Adrenal gland (tissue), 12 donors: ENCODE measurements around the gene PSD. TPM values are rescaled to one million over a fixed set of nuclear protein-coding genes. Genes with fewer than 3 reads are reported as not detected.

Experiments used
- DNase-seq, 7 donors: peaks; one replicate each; pipeline ENCODE4 v3.0.0-alpha.2; 2019 to 2020
- H3K27ac ChIP-seq, 5 donors: fragments of 200-600 bp; sonication (generic) in 4 of 5; 1 replicate in 3 of 5; 2 replicates in 2 of 5; pipeline versions ENCODE4 v1.5.1 to v1.8.0; 2016 to 2020; ENCODE audit warnings: mild to moderate bottlenecking in 1 of 5
- H3K27me3 ChIP-seq: fragments of 200-600 bp; 2 replicates; pipeline ENCODE4 v1.8.0; 2021
- H3K36me3 ChIP-seq, 2 donors: fragments of 200-600 bp; replicated peaks in 1 of 2; 1 replicate in 1 of 2; 2 replicates in 1 of 2; pipeline versions ENCODE4 v1.5.1 to v1.8.0; 2018 to 2022
- H3K4me1 ChIP-seq, 2 donors: fragments of 200-600 bp; replicated peaks in 1 of 2; 1 replicate in 1 of 2; 2 replicates in 1 of 2; pipeline versions ENCODE4 v1.5.1 to v1.8.0; 2018 to 2021
- H3K4me3 ChIP-seq, 4 donors: fragments of 200-600 bp; sonication (generic) in 3 of 4; one replicate each; pipeline ENCODE4 v1.5.1; 2016 to 2018
- H3K9me3 ChIP-seq, 3 donors: fragments of 200-600 bp; sonication (generic) in 1 of 3; replicated peaks in 1 of 3; 1 replicate in 2 of 3; 2 replicates in 1 of 3; pipeline versions ENCODE4 v1.5.1 to v1.8.0; 2016 to 2021
- CTCF ChIP-seq, 6 experiments: fragments of 450-650 bp in 4 of 6; fragments of 200-600 bp in 2 of 6; sonication (generic) in 1 of 6; IDR thresholded peaks; 1 replicate in 5 of 6; 2 replicates in 1 of 6; pipeline versions ENCODE4 v1.5.1 to v1.8.0; 2016 to 2021; ENCODE audit warnings: antibody characterized with exemption in 6 of 6, mild to moderate bottlenecking in 2 of 6, moderate library complexity in 1 of 6
- POLR2A ChIP-seq, 2 donors: fragments of 450-650 bp; IDR thresholded peaks; one replicate each; pipeline ENCODE4 v1.6.1; 2017; ENCODE audit warnings: antibody characterized with exemption in 2 of 2, mild to moderate bottlenecking in 2 of 2, moderate library complexity in 1 of 2
- WGBS, 4 donors: extraction: QIAGEN DNeasy Blood & Tissue Kit in 2 of 4; methylation state at CpG; one replicate each; pipeline versions ENCODE4 v1.1.5 to v1.1.7; 2013 to 2017; 5-methylcytosine and 5-hydroxymethylcytosine counted together
- intact Hi-C, 2 donors: fragments of 100-400 bp; cut with DNase I; formaldehyde crosslinking; loops; one replicate each; pipeline versions ENCODE4 v1.14.1 to v1.15.0; 2022 to 2023
- polyA plus RNA-seq, 3 donors: library from polyadenylated mRNA; stranded (reverse); fragments of 200-250 nt in 2 of 3; fragments of 350-450 nt in 1 of 3; fragmentation: Illumina TruSeq in 1 of 3; extraction: RNeasy Lipid Tissue Mini Kit (QIAGEN cat#74804) in 1 of 3; gene quantifications; one replicate each; pipeline ENCODE4 v1.2.3, GENCODE V29; 2013 to 2014
- total RNA-seq, 9 donors: library from RNA; depleted of rRNA in 4 of 9; stranded (reverse); fragments of >200 nt in 4 of 9; fragments of 120-200 nt in 1 of 9; fragmentation: NEBNext Ultra II Directional in 1 of 9; extraction: Animal tissue kit (Norgen Biotek cat#: 25700) in 1 of 9; gene quantifications; one replicate each; pipeline versions ENCODE4 v1.1.0 to v1.2.4, GENCODE V29; 2013 to 2023
- donor health status: healthy with polysubstance abuse.
- donor health status: Bipolar disorder and iron deficiency.
- donor health status: DM: yes; HTN: yes; CAD: no.
- donor health status: DM: no; HTN: no; CAD: no.
- donor health status: DM: no; HTN: no; CAD: no.
- donor health status: DM: yes; HTN: yes; CAD: no.

The PSD gene
- total and polyA plus RNA-seq, 12 donors, result 0.54 to 43.7 (median 9.4) TPM; not detected in 1

GRCh38 chr10:102408131-102408727, 10.4 kb downstream of the PSD start:
- intact Hi-C loops, result no loop called here
- Histone ChIP-seq H3K36me3 (no peaks in the 10 kb centered on the region), H3K4me3 (peak overlapping the region in 1 of 4 donors; percentile 36), H3K27ac (peak overlapping the region in 1 of 5 donors; percentile 66), H3K27me3 (peaks cover 44% of the 10 kb centered on the region), H3K9me3 (no peaks in the 10 kb centered on the region), H3K4me1 (peaks cover 0 to 12% of the 10 kb centered on the region in 2 donors)
- no peak for TF ChIP-seq POLR2A (IDR thresholded peaks at IDR 0.05)
- TF ChIP-seq CTCF (IDR thresholded peaks at IDR 0.05), result no peak
- WGBS, 4 donors, result 52 to 58% (median 56%) methylated on average over 12 to 14 of the region's 14 CpGs
- peak in 2 of 7 donors; percentile 23 to 87 for DNase-seq

GRCh38 chr10:102407425-102408130, 11.0 kb downstream of the PSD start:
- intact Hi-C loops, result no loop called here
- no peak overlapping the region for H3K4me3 ChIP-seq
- H3K4me1 ChIP-seq, result peaks cover 0 to 12% of the 10 kb centered on the region in 2 donors
- H3K27me3 ChIP-seq, result peaks cover 43% of the 10 kb centered on the region
- H3K27ac ChIP-seq, result peak overlapping the region in 1 of 5 donors; percentile 17
- no peaks in the 10 kb centered on the region for H3K9me3 ChIP-seq
- peaks cover 0 to 5% of the 10 kb centered on the region in 2 donors for H3K36me3 ChIP-seq
- WGBS, 4 donors, result 71 to 80% (median 77%) methylated on average over 12 to 13 of the region's 13 CpGs
- DNase-seq, result no peak
- TF ChIP-seq CTCF (IDR thresholded peaks at IDR 0.05) (no peak), POLR2A (IDR thresholded peaks at IDR 0.05) (no peak)

GRCh38 chr10:102406815-102407214, 11.8 kb downstream of the PSD start:
- WGBS, 4 donors, result 89 to 100% (median 92%) methylated on average over 2 of the region's 2 CpGs
- Histone ChIP-seq H3K4me3 (no peak overlapping the region), H3K4me1 (peaks cover 0 to 12% of the 10 kb centered on the region in 2 donors), H3K36me3 (peaks cover 0 to 11% of the 10 kb centered on the region in 2 donors), H3K9me3 (no peaks in the 10 kb centered on the region), H3K27ac (no peak overlapping the region), H3K27me3 (peaks cover 35% of the 10 kb centered on the region)
- no peak for DNase-seq
- intact Hi-C loops, result no loop called here
- no peak for TF ChIP-seq POLR2A (IDR thresholded peaks at IDR 0.05)
- TF ChIP-seq CTCF (IDR thresholded peaks at IDR 0.05), result no peak

- H3K4me1 ChIP-seq, result peaks cover 0 to 12% of the 10 kb centered on the region in 2 donors
- intact Hi-C loops, result no loop called here
- H3K4me3 ChIP-seq, result no peak overlapping the region
- TF ChIP-seq CTCF (IDR thresholded peaks at IDR 0.05), result no peak
- TF ChIP-seq POLR2A (IDR thresholded peaks at IDR 0.05), result no peak
- DNase-seq, result no peak
- no peak overlapping the region for H3K27ac ChIP-seq
- H3K27me3 ChIP-seq, result peaks cover 25% of the 10 kb centered on the region
- H3K36me3 ChIP-seq, result peaks cover 0 to 22% of the 10 kb centered on the region in 2 donors
- 79 to 90% (median 82%) methylated on average over 2 to 6 of the region's 6 CpGs for WGBS, 4 donors
- H3K9me3 ChIP-seq, result no peaks in the 10 kb centered on the region
Measured at GRCh38 chr10:102405632-102406031, 13.0 kb downstream of the PSD start.
